GM19395 (cell line): ENCODE measurements around the gene NUP62.
"Not testable (repeated sequence)": the region's sequence is repeated elsewhere in the genome, so short reads cannot be mapped to it uniquely, and the experiment has no call there.

Experiments used
- ATAC-seq: cut with Tn5 transposase; IDR thresholded peaks from one replicate; pipeline ENCODE4 v1.9.1; 2021; ENCODE audit warnings: mild to moderate bottlenecking, moderate library complexity; ENCODE audit not compliant: unreplicated experiment

Gene NUP62

GRCh38 chr19:49929121-49929610, at the start of gene NUP62, which contains the start of gene ATF5:
TSS of gene NUP62 (minus strand) at chr19:49929504. CDS start at chr19:49909807, 19,697 bp downstream.
TSS of gene ATF5 (plus strand) at chr19:49929205. CDS start at chr19:49930851, 1,646 bp downstream.
- peak; percentile 40 for ATAC-seq

GRCh38 chr19:49978324-49978723, 49.0 kb upstream of the NUP62 start:
- no peak for ATAC-seq

GRCh38 chr19:49977881-49978280, 48.6 kb upstream of the NUP62 start:
- no peak for ATAC-seq

DNA sequence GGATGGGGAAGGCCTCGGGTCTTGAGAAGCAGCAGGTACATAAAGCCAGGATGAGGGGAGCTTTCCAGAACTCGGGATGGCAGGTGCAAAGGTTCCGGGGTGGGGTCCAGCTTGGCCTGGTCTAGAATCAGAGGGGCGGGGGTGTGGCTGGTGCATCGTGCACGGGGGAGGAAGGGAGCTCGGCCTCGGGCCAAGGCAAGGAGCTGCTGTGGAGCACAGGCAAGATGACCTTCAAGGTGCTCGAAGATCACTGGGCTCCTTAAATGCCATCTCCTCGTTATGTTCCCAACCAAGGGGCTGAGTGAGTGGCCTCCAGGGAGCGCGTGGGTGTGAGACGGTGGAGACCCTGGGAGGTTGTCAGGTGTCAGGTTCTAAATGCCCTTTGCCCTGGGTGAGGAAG, 47.8 kb upstream of the NUP62 start:
- ATAC-seq: no peak

DNA sequence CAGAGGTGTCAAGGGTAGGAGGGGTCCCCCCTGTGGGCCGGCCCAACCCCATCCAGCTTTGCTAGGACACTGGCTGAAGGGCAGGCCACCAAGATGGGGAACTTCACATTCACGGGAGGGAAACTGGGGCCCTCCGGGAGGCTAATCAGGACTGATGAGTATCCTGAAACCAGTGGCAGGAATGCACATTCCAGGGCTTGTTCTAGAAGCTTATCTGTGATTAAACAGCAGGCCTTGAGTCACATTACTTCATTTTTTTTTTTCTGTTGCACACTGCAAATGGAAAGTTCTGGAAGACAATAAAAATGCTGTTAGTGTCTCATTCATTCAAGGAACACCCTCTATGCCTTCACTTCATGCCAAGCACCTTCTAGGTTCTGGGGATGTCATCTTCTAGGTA, 47.2 kb upstream of the NUP62 start:
- no peak for ATAC-seq

- ATAC-seq: no peak
Measured at GRCh38 chr19:49975051-49975450, 45.7 kb upstream of the NUP62 start.

GRCh38 chr19:49973987-49974386, 44.7 kb upstream of the NUP62 start:
- ATAC-seq: no peak

DNA sequence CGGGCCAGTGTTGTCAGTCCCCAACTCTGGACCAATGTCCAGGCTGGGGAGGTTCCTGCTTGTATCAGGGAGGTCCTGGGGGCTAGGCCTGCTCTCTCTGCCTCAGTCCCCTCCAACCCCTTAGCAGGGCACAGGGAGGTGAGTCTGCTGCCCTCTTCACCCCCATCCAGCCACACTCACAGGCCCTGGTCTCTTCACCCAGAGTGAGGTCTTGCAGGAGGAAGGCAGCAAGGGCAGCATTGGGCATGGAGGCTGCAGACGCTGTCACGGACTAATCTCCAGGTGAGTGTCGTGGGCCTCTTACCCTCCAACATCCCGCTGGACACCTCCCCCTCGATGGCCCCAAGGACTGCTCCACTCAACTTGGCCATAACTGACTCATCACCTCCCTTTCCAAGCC, 43.5 kb upstream of the NUP62 start:
- no peak for ATAC-seq

DNA sequence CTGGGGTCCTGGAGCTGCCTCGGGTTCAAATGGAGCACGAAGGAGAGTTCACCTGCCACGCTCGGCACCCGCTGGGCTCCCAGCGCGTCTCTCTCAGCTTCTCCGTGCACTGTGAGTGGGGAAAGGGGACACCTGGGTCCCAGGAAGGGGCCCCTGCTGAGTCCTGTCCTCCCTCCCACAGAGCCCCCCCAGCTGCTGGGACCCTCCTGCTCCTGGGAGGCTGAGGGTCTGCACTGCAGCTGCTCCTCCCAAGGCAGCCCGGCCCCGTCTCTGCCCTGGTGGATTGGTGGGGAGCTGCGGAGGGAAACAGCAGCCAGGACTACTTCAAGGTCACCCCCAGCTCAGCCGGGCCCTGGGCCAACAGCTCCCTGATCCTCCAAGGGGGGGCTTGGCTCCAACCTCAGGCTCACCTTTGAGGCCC, 42.7 kb upstream of the NUP62 start:
- ATAC-seq: no peak

GRCh38 chr19:49969355-49969754, 40.1 kb upstream of the NUP62 start:
- ATAC-seq: not testable (repeated sequence)

DNA sequence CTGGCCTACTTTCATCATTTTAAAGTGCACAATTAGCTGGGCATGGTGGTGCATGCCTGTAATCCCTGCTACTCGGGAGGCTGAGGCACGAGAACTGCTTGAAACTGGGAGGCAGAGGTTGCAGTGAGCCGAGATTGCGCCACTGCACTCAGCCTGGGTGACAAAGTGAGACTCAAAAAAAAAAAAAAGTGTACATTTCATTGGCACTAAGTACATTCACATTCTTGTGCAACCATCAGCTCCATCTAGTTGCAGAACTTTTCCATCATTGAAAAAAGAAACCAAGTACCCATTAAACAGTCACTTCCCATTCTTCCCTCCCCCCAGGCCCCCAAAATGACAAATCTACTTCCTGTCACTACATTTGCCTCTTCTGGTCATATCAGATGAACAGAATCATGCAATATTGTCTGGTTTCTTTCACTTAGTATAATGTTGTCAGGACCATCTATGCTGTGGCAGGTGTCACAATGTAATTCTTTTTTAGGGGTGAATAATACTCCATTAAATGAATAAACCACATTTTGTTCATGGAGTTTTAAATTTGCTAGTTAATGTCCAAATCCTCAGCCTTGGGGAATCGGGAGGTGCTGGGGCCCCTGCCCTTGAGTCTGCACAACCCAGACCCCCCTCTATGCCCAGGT, 39.1 kb upstream of the NUP62 start:
- ATAC-seq: no peak

DNA sequence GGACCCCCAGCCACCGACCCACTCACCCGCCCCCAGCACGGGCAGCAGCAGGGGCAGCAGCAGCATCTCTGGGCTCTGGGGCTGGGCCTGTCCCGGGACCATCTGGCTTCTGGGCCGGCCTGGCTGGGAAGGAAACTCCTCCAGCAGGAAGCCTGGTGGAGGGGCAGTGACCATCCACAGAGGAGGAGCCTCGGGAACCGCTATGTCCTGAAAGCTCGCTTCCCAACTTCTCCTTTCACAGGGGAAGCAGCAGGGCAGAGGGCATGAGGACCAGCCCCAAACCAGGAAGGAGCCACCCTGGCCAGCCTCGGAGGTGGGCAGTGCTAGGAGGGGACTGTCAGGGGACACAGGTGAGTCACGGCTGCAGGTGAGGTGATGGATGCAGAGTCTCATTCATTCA, 31.7 kb upstream of the NUP62 start, which contains the start of gene SIGLEC11:
SIGLEC11 (minus strand) TSS at position 193 of the 400 bp plus-strand sequence; CDS start at position 102, 91 bp downstream.
- ATAC-seq: not testable (repeated sequence)

DNA sequence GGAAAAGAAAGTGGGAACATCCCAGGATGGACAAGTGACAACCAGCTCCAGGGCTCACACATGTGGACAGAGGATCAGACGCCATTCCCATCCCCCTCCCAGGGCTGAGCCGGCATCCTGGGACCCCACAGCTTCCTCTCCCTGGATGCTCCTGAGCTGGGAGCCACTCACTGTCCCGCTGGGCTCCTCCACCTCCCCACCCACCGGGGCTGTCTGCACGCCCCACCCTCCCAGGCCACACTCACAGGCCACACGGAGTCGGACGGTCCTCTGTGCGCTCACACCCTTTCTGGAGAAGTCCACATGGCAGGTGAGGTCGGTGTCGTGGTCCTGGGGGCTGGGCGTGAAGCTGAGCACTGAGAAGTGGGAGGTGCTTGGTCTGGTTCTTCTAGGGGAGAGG, 30.6 kb upstream of the NUP62 start:
- ATAC-seq: not testable (repeated sequence)

- ATAC-seq: not testable (repeated sequence)
Measured at GRCh38 chr19:49958596-49958995, 29.3 kb upstream of the NUP62 start.

DNA sequence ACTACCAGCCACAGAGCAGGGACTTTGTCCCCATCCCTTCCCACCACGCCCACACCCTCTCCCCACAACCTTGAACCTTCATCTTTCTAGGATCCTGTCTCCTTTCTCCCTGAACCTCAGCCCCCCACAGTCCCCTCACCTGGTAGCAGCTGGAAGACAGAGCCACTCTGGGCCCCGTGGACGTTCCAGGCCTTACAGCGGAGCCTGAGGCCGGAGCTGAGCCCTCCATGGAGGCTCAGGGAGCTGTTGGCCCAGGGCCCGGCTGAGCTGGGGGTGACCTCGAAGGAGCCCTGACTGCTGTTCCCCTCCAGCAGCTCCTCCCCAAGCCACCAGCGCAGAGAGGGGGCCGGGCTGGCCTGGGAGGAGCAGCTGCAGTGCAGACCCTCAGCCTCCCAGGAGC, 28.8 kb upstream of the NUP62 start:
- ATAC-seq: not testable (repeated sequence)

DNA sequence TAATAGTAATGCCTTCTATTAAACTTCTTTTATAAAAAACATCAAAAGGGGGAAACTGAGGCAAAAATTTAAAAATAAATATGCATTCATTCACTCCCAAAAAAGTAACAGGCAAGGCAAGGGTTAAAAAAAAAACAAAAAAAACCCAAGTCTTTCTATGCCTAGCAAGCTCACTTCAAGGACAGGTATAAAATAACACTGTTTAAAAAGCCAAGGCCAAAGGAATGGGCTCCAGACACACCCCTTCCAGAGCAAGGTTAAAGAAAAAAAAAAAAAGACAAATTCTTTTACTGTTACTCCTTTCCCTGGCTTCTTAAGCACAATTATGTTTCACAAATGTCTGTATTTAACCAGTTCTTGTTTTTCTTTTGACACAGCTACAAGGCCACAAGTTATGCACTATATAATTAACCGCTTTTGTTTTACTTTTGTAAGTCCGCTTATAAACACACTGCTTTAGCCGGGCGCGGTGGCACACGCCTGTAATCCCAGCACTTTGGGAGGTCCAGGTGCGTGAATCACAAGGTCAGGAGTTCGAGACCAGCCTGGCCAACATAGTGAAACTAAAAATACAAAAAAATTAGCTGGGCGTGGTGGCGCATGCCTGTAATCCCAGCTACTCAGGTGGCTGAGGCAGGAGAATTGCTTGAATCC, 28.1 kb upstream of the NUP62 start:
- no peak for ATAC-seq

DNA sequence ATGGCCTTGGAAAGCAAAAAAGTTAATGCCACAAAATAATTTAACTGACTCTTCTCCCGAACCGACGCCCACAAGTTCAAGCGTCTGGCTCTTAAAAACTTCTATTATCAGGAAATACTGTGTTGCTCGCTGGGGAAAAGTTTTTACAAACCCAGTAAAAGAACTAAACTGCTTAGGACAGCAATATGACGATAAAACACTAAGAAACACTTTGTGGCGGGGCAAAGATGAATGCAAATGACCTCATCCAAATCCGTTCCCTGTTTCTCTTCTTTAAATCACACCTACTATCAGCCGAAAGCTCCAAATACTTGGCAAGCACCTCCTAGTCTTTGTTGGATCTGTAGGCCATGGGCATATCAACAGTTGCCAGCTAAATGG, 26.8 kb upstream of the NUP62 start:
- ATAC-seq: no peak

- no peak for ATAC-seq
Measured at GRCh38 chr19:49954933-49955332, 25.6 kb upstream of the NUP62 start.

GRCh38 chr19:49954092-49954829, 25.0 kb upstream of the NUP62 start:
- ATAC-seq: no peak

- ATAC-seq: no peak
Measured at GRCh38 chr19:49953416-49953815, 24.1 kb upstream of the NUP62 start.

DNA sequence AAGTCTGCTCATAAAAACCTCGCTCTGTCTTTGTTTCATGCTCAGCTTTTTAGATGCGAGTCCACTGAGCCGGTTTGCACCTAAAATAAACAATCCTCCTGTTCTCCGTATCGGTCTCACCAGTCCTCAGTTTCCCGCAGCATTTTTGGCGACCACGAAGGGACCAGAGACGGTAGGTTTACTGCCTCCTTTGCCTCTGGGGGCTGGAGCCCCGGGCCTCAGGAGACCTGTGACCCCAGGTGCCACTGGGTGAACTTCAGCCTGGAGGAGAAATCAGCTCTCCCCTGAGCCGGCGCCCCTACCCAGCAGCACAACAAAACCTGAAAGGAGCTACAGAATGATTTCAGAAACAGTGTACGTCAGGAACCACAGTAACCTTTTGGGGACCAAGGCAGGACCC, 23.6 kb upstream of the NUP62 start:
- no peak for ATAC-seq

GRCh38 chr19:49952479-49952836, 23.2 kb upstream of the NUP62 start:
- no peak for ATAC-seq
